ENCODE data around the gene NCKAP5. TPM values are rescaled to one million over a fixed set of nuclear protein-coding genes. Genes with fewer than 3 reads are reported as not detected.

NCKAP5 gene
- total and polyA plus RNA-seq, 2 of the 8 experiments (the other 6 are each of a cell fraction or from before 2014, with no cell fraction given): 0.27 to 0.86 TPM

DNA sequence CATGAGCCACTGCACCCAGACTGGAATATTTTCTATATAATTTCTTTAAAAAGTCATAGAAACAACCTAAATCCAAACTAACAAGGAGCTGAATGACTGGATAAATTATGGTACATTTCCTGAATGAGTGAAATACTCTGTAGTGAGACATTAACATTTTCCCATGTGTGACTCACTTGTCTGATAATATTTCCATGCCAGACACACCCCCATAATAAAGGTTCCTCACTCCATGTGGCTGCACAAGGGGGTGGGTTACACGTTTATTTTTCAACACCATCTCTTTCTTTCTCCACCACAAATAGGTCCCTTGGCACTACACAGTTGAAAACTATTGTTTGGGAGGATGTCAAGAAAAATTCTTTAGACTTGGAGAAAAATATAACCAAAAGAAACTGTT, 632.0 kb downstream of the NCKAP5 start:
- FAIRE-seq (no peak), DNase-seq (ENCODE audit: low read depth in 1 of 2, low spot score in 2 of 2) (no peak)
- 83% methylated on average over 1 of the region's 1 CpG; no CpG with 5 or more reads in 1 of the 2 experiments for WGBS, 2 experiments (ENCODE audit: extremely low coverage in 1 of 2, insufficient coverage in 1 of 2, insufficient read length in 1 of 2, insufficient replicate concordance in 2 of 2, low coverage in 1 of 2, low lambda C conversion rate in 2 of 2, missing lambda C conversion rate in 1 of 2)
- TF ChIP-seq KDM4A (IDR thresholded peaks at IDR 0.05; ENCODE audit: low read depth, low read length, severe bottlenecking) (no peak), PHF8 (conservative IDR thresholded peaks at IDR 0.05; ENCODE audit: low read depth, low read length) (no peak), CBX5 (IDR thresholded peaks at IDR 0.05; ENCODE audit: low read depth, low read length) (no peak), BCL11A (IDR thresholded peaks at IDR 0.05; ENCODE audit: low read depth in 2 of 2, low read length in 2 of 2) (no peak), NRF1 (IDR thresholded peaks at IDR 0.05; ENCODE audit: low read depth, low read length) (no peak), SIN3A (conservative IDR thresholded peaks at IDR 0.05 in 1 of 2, IDR thresholded peaks at IDR 0.05 in 1 of 2; ENCODE audit: low read depth in 1 of 2, low read length in 2 of 2) (no peak), MAFK (IDR thresholded peaks at IDR 0.05; ENCODE audit: low read depth, low read length) (no peak), RNF2 (IDR thresholded peaks at IDR 0.05; ENCODE audit: borderline replicate concordance, low read depth, low read length, missing control alignments, poor library complexity, severe bottlenecking) (no peak), ASH2L (IDR thresholded peaks at IDR 0.05; ENCODE audit: low read length) (no peak), BRCA1 (IDR thresholded peaks at IDR 0.05; ENCODE audit: low read depth, low read length) (no peak)
- TF ChIP-seq, protein P1, sequence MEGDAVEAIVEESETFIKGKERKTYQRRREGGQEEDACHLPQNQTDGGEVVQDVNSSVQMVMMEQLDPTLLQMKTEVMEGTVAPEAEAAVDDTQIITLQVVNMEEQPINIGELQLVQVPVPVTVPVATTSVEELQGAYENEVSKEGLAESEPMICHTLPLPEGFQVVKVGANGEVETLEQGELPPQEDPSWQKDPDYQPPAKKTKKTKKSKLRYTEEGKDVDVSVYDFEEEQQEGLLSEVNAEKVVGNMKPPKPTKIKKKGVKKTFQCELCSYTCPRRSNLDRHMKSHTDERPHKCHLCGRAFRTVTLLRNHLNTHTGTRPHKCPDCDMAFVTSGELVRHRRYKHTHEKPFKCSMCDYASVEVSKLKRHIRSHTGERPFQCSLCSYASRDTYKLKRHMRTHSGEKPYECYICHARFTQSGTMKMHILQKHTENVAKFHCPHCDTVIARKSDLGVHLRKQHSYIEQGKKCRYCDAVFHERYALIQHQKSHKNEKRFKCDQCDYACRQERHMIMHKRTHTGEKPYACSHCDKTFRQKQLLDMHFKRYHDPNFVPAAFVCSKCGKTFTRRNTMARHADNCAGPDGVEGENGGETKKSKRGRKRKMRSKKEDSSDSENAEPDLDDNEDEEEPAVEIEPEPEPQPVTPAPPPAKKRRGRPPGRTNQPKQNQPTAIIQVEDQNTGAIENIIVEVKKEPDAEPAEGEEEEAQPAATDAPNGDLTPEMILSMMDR (IDR thresholded peaks at IDR 0.05; ENCODE audit: control extremely low read depth in 1 of 3, insufficient read depth in 1 of 3, low read depth in 1 of 3, low read length in 3 of 3): no peak

More for the DNA sequence above, 632.0 kb downstream of the NCKAP5 start:
- Histone ChIP-seq H3K27ac (ENCODE audit: low read depth, low read length) (no peak overlapping the region), H4K8ac (ENCODE audit: extremely low read depth, insufficient read depth, low read length) (no peak overlapping the region), H2BK20ac (ENCODE audit: low read length) (no peak overlapping the region), H3K4ac (replicated peaks; ENCODE audit: insufficient read length, low read depth, low read length) (no peak overlapping the region), H2AK5ac (ENCODE audit: low read depth, low read length) (no peak overlapping the region), H4K5ac (ENCODE audit: insufficient read length, low read depth, low read length) (no peak overlapping the region), H3K56ac (replicated peaks; ENCODE audit: insufficient read length, low read depth, low read length) (no peak overlapping the region), H3K9ac (replicated peaks in 1 of 4; ENCODE audit: extremely low read depth in 1 of 4, low read depth in 3 of 4, low read length in 3 of 4) (no peak overlapping the region), H4K20me1 (replicated peaks in 1 of 2; ENCODE audit: control insufficient read depth in 1 of 2, insufficient read depth in 2 of 2, low read length in 2 of 2) (no peaks in the 10 kb centered on the region), H2AFZ (ENCODE audit: low read length) (no peak overlapping the region), H3K4me2 (ENCODE audit: insufficient read depth in 1 of 2, low read depth in 2 of 2, low read length in 2 of 2) (no peak overlapping the region), H2BK5ac (ENCODE audit: low read depth, low read length) (no peak overlapping the region), H3K23me2 (ENCODE audit: low read depth, low read length) (no peaks in the 10 kb centered on the region), H3K14ac (ENCODE audit: insufficient read length) (no peak overlapping the region), H3K4me1 (replicated peaks in 1 of 4; ENCODE audit: control insufficient read depth in 3 of 4, insufficient read depth in 4 of 4, low read length in 3 of 4) (no peaks in the 10 kb centered on the region), H2BK120ac (replicated peaks; ENCODE audit: low read depth, low read length) (no peak overlapping the region), H3K18ac (ENCODE audit: extremely low read depth, low read length) (no peak overlapping the region), H3K9me3 (ENCODE audit: insufficient read depth in 2 of 2, low read depth in 1 of 2, low read length in 1 of 2) (no peaks in the 10 kb centered on the region), H2BK15ac (ENCODE audit: low read length) (no peak overlapping the region), H4K91ac (replicated peaks; ENCODE audit: insufficient read length, low read length) (no peak overlapping the region), H3K79me1 (ENCODE audit: low read depth, low read length) (no peaks in the 10 kb centered on the region; the same call in 1 of the 2 replicates), H3K4me3 (ENCODE audit: extremely low read depth in 1 of 4, insufficient read depth in 2 of 4, low read depth in 3 of 4, low read length in 4 of 4) (no peak overlapping the region), H3K23ac (ENCODE audit: insufficient read length) (no peak overlapping the region), H3K27me3 (replicated peaks in 1 of 4; ENCODE audit: control insufficient read depth in 3 of 4, extremely low read depth in 1 of 4, insufficient read depth in 3 of 4, low read length in 3 of 4) (no peaks in the 10 kb centered on the region), H3K36me3 (ENCODE audit: control insufficient read depth in 2 of 4, insufficient read depth in 4 of 4, low read length in 3 of 4) (no peaks in the 10 kb centered on the region), H3K79me2 (ENCODE audit: control insufficient read depth in 1 of 2, insufficient read depth in 2 of 2, low read length in 2 of 2) (no peaks in the 10 kb centered on the region), H2BK12ac (ENCODE audit: low read depth, low read length) (no peak overlapping the region)
- ChIA-PET CTCF (ENCODE audit: partially characterized antibody) (interaction anchor here (1.2 to 1.3 kb wide), 2 partner anchors 55 to 235 kb away, joined by 3 read pairs; no protein-coding TSS in a partner anchor), POLR2A (ENCODE audit: partially characterized antibody) (no interaction called here)
